Esophagus squamous epithelium (tissue), 4 donors: Measurements from ENCODE around the gene SASH3.

ENCODE experiments used
- POLR2A ChIP-seq, 4 donors: fragments of 450-650 bp; IDR thresholded peaks; one replicate each; pipeline ENCODE4 v1.6.1; 2017; ENCODE audit warnings: antibody characterized with exemption in 4 of 4, mild to moderate bottlenecking in 4 of 4, moderate library complexity in 3 of 4
- TF ChIP-seq, protein P1 (sequence below), 6 experiments: fragments of 450-650 bp in 4 of 6; fragments of 200-600 bp in 2 of 6; sonication (generic) in 2 of 6; IDR thresholded peaks; one replicate each; pipeline ENCODE4 v1.5.1; 2016 to 2019; ENCODE audit warnings: antibody characterized with exemption in 6 of 6, mild to moderate bottlenecking in 4 of 6, moderate library complexity in 4 of 6

DNA sequence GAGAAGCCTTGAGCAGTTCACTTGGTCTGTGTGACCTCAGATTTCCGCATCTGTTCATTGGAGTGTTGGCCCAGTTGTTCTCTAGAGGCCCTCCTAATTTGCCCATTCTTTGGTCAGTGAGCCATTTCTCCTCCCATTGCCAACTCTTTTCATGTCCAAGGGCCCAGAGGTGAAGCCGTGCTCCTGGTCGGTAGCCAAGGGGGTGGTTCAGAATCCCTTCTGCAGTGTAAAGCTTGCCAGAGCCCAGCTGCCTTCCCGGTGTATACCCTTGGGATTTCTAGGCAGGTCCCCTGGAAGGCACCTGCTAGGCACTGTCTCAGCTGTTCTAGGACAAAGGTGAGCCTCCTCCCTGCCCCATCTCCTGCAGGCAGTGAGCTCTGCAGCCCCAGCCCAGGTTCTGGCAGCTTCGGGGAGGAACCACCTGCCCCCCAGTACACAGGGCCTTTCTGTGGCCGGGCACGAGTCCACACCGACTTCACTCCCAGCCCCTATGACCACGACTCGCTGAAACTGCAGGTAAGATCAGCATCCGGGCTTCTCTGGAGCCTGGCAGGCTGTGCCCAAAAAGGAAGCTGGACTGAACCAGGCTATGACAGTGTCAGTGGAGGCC is 12.3 kb downstream of the SASH3 start:
- TF ChIP-seq, protein P1, sequence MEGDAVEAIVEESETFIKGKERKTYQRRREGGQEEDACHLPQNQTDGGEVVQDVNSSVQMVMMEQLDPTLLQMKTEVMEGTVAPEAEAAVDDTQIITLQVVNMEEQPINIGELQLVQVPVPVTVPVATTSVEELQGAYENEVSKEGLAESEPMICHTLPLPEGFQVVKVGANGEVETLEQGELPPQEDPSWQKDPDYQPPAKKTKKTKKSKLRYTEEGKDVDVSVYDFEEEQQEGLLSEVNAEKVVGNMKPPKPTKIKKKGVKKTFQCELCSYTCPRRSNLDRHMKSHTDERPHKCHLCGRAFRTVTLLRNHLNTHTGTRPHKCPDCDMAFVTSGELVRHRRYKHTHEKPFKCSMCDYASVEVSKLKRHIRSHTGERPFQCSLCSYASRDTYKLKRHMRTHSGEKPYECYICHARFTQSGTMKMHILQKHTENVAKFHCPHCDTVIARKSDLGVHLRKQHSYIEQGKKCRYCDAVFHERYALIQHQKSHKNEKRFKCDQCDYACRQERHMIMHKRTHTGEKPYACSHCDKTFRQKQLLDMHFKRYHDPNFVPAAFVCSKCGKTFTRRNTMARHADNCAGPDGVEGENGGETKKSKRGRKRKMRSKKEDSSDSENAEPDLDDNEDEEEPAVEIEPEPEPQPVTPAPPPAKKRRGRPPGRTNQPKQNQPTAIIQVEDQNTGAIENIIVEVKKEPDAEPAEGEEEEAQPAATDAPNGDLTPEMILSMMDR (IDR thresholded peaks at IDR 0.05) = no peak
- no peak for TF ChIP-seq POLR2A (IDR thresholded peaks at IDR 0.05)
